GM12878 (cell line): ENCODE measurements around the gene ZMIZ1. TPM values are rescaled to one million over a fixed set of nuclear protein-coding genes. Genes with fewer than 3 reads are reported as not detected.

Experiments used
- ATAC-seq: fragments of 200-7000 bp; cut with Tn5 transposase; 3 replicates; pipeline ENCODE4 v1.9.1; 2020; ENCODE audit warnings: mild to moderate bottlenecking, moderate library complexity
- BruUV-seq: library from RNA; stranded (reverse); fragments of 400-500 nt; replicated peaks from 2 replicates; lab custom pipeline; 2021; lab: Mats Ljungman, UMichigan
- CTCF ChIA-PET: fragments of 300-600 bp; sonication (Branson Sonifier 250); formaldehyde crosslinking; extraction: SDS; loops from one replicate; lab custom pipeline; 2021; ENCODE audit warnings: inconsistent platforms; lab: Yijun Ruan, JAX
- POLR2A ChIA-PET: fragments of 350-600 bp; formaldehyde crosslinking; extraction: SDS; loops from one replicate; lab custom pipeline; 2021; ENCODE audit warnings: inconsistent platforms; lab: Charles Lee
- RAD21 ChIA-PET: fragments of 300-600 bp; sonication (Branson Sonifier 250); formaldehyde crosslinking; loops from one replicate; lab custom pipeline; 2023; ENCODE audit warnings: antibody characterized with exemption; ENCODE audit not compliant: unreplicated experiment; lab: Charles Lee
- SMC1A ChIA-PET: fragments of 300-600 bp; sonication (Branson Sonifier 250); formaldehyde crosslinking; loops from one replicate; lab custom pipeline; 2023; ENCODE audit not compliant: unreplicated experiment, uncharacterized antibody; lab: Charles Lee
- DNase-seq: peaks from one replicate; pipeline ENCODE4 v3.0.0-alpha.2; 2011; ENCODE audit warnings: low read depth, low spot score
- FAIRE-seq: peaks from 3 replicates; lab custom pipeline; 2011; peaks lifted over from hg19 to GRCh38; lab: Jason Lieb, UNC
- H2AFZ ChIP-seq: 2 replicates; pipeline ENCODE4 v1.6.0; 2011; ENCODE audit warnings: low read depth, low read length, control low read depth; ENCODE audit not compliant: control insufficient read depth
- H3K27ac ChIP-seq: 2 replicates; pipeline ENCODE4 v1.5.1; 2011; ENCODE audit warnings: control low read depth; ENCODE audit not compliant: control insufficient read depth, insufficient read depth
- H3K27me3 ChIP-seq, 2 experiments: replicated peaks in 1 of 2; 2 replicates each; pipeline versions ENCODE4 v1.6.0 to v1.6.1; 2011; ENCODE audit warnings: low read length in 1 of 2; ENCODE audit not compliant: control insufficient read depth in 2 of 2, insufficient read depth in 2 of 2
- H3K36me3 ChIP-seq, 2 experiments: 2 replicates each; pipeline ENCODE4 v1.5.1; 2011; ENCODE audit warnings: low read length in 1 of 2; ENCODE audit not compliant: control insufficient read depth in 2 of 2, insufficient read depth in 2 of 2
- H3K4me1 ChIP-seq: 2 replicates; pipeline ENCODE4 v1.6.1; 2011; ENCODE audit warnings: mild to moderate bottlenecking, low read length, moderate library complexity, mixed read lengths; ENCODE audit not compliant: control insufficient read depth, insufficient read depth
- H3K4me2 ChIP-seq: 2 replicates; pipeline ENCODE4 v1.6.0; 2011; ENCODE audit warnings: control low read depth; ENCODE audit not compliant: control insufficient read depth, insufficient read depth
- H3K4me3 ChIP-seq: fragments of 200-600 bp; sonication (generic); 2 replicates; pipeline ENCODE4 v1.5.1; 2016
- H3K79me2 ChIP-seq: 2 replicates; pipeline ENCODE4 v1.6.0; 2011; ENCODE audit warnings: low read length; ENCODE audit not compliant: control insufficient read depth, insufficient read depth
- H3K9ac ChIP-seq: 2 replicates; pipeline ENCODE4 v1.8.0; 2011; ENCODE audit warnings: low read length, control low read depth, mixed read lengths; ENCODE audit not compliant: control insufficient read depth, insufficient read depth
- H3K9me3 ChIP-seq: replicated peaks from 3 replicates; pipeline ENCODE4 v1.5.1; 2011; ENCODE audit warnings: mild to moderate bottlenecking, low read length; ENCODE audit not compliant: control insufficient read depth, insufficient read depth
- H4K20me1 ChIP-seq: 2 replicates; pipeline ENCODE4 v1.6.0; 2011; ENCODE audit not compliant: control insufficient read depth, insufficient read depth
- BMI1 ChIP-seq: fragments of 450-650 bp; IDR thresholded peaks from 2 replicates; pipeline ENCODE4 v1.6.1; 2016; ENCODE audit warnings: mild to moderate bottlenecking, moderate library complexity, borderline replicate concordance
- DPF2 ChIP-seq: fragments of 450-650 bp; IDR thresholded peaks from 2 replicates; pipeline ENCODE4 v1.6.1; 2017; ENCODE audit warnings: mild to moderate bottlenecking
- EED ChIP-seq: sonication (generic); IDR thresholded peaks from 2 replicates; pipeline ENCODE4 v1.6.1; 2016; ENCODE audit warnings: antibody characterized with exemption, low read depth
- FOXM1 ChIP-seq: IDR thresholded peaks from 2 replicates; pipeline ENCODE4 v1.6.1; 2012; ENCODE audit warnings: low read depth, mild to moderate bottlenecking, inconsistent platforms, low read length, moderate library complexity
- HCFC1 ChIP-seq: fragments of 150-350 bp; IDR thresholded peaks from 2 replicates; pipeline ENCODE4 v1.6.1; 2014; ENCODE audit warnings: low read length
- JUND ChIP-seq: IDR thresholded peaks from 2 replicates; pipeline ENCODE4 v1.6.1; 2012; ENCODE audit warnings: low read depth, mild to moderate bottlenecking, low read length, improper control_type of control experiment, moderate library complexity
- NFIC ChIP-seq: IDR thresholded peaks from 2 replicates; pipeline ENCODE4 v1.6.1; 2012; ENCODE audit warnings: low read depth, mild to moderate bottlenecking, inconsistent platforms, low read length, moderate library complexity
- WGBS: methylation state at CpG from one replicate; pipeline ENCODE4 v1.1.6; 2016; ENCODE audit warnings: low lambda C conversion rate; ENCODE audit not compliant: insufficient replicate concordance, insufficient coverage; ENCODE audit errors: missing lambda C conversion rate; 5-methylcytosine and 5-hydroxymethylcytosine counted together
- in situ Hi-C: fragments of 300-500 bp; cut with MboI; formaldehyde crosslinking; loops from 9 replicates; pipeline ENCODE4 v1.14.3; 2018; ENCODE audit warnings: mixed read lengths
- intact Hi-C: fragments of 100-400 bp; cut with micrococcal nuclease; formaldehyde crosslinking; loops from one replicate; pipeline ENCODE4 v1.14.2; 2022; ENCODE audit not compliant: unreplicated experiment
- polyA plus RNA-seq, 11 experiments: library from polyadenylated mRNA; depleted of rRNA in 4 of 11; unstranded in 6 of 11; stranded (reverse) in 5 of 11; fragments of >200 nt; fragmentation: Nextera tagmentation in 4 of 11; fragmentation: Illumina TruSeq in 1 of 11; extraction: Ambion mirVana in 4 of 11; extraction: Trizol in 1 of 11; gene quantifications; 1 replicate in 1 of 11; 2 replicates in 10 of 11; pipeline versions ENCODE4 v1.2.1 to v1.2.3, GENCODE V29; 2011 to 2016; ENCODE audit warnings: inconsistent platforms in 2 of 11, missing spikeins in 2 of 11, low read depth in 1 of 11
- total RNA-seq, 4 experiments: library from RNA; depleted of rRNA in 3 of 4; stranded (reverse); fragments of >200 nt in 3 of 4; fragmentation: Illumina TruSeq in 1 of 4; extraction: Trizol in 1 of 4; gene quantifications; 2 replicates each; pipeline versions ENCODE4 v1.2.1 to v1.2.3, GENCODE V29; 2013 to 2021
- TF ChIP-seq, protein P1 (sequence below): IDR thresholded peaks from 2 replicates; pipeline ENCODE4 v1.6.1; 2011; ENCODE audit warnings: borderline replicate concordance, low read depth, mild to moderate bottlenecking, moderate library complexity, mixed read lengths, low read length; ENCODE audit not compliant: insufficient read depth; ENCODE audit errors: extremely low read length

ZMIZ1 gene
- total and polyA plus RNA-seq, 10 of the 15 experiments (the other 5 are each of a cell fraction or from before 2014, with no cell fraction given) = 3.1 to 82.3 (median 14.9) TPM

DNA sequence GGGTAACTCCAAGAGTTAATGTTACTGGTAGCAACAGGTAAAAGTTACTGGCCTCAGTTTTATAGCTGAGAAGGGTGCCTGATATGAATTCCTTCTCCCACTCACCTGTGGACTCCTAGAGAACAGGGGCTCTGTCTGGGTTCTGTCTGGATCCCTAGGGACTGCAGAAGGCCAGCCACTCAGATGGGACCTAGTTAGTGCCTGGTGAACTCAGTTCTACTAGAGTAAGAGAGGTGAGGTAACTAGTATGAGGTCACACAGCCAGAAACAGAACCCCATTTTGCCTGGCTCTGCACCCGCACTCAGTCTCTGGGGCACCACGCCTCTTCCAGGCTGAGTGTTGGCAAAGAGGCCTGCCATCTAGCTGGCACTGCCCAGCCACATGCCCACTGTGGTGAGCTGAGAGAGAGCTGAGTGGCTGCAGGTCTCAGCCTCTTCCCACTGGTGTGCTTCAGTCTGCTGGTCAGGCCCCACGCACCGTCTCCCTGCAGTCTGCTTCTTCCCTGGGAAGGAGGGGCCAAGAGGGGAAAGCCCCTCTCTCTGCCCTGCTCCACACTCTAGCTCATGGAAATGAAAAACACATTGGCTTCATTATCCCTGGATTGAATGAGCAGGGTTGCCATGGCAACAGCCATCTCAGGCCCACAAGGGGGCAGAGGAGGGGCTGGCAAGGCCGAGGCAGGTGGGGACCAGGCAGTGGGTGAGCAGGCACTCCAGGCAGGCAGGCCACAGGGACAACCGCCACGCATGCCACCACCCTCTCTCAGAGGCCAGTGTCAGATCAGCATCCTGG is 110.6 kb downstream of the ZMIZ1 start:
- DNase-seq (no peak), FAIRE-seq (no peak), ATAC-seq (no peak)
- H3K4me2 ChIP-seq = no peak overlapping the region; the same call in 1 of the 2 replicates
- H3K4me1 ChIP-seq = peaks cover 8% of the 10 kb centered on the region
- H2AFZ ChIP-seq = no peak overlapping the region
- H3K36me3 ChIP-seq = no peaks in the 10 kb centered on the region
- BruUV-seq = no TSS peak
- H3K9me3 ChIP-seq = no peaks in the 10 kb centered on the region
- H4K20me1 ChIP-seq = no peaks in the 10 kb centered on the region
- 74% methylated on average over 7 of the region's 7 CpGs for WGBS
- intact Hi-C loops = loop anchor here (5.0 kb wide), 1 partner anchor 112 kb away; the partner anchor contains the start of gene ZMIZ1
- RAD21 ChIA-PET = no interaction called here
- H3K9ac ChIP-seq = no peak overlapping the region
- no peak overlapping the region for H3K27ac ChIP-seq
- in situ Hi-C loops = no loop called here
- SMC1A ChIA-PET = no interaction called here
- H3K27me3 ChIP-seq = no peaks in the 10 kb centered on the region
- CTCF ChIA-PET = interaction anchor here (0.7 kb wide), 1 partner anchor 81 kb away, joined by 3 read pairs; no protein-coding TSS in a partner anchor
- POLR2A ChIA-PET = no interaction called here
- H3K79me2 ChIP-seq = no peaks in the 10 kb centered on the region
- TF ChIP-seq, protein P1, sequence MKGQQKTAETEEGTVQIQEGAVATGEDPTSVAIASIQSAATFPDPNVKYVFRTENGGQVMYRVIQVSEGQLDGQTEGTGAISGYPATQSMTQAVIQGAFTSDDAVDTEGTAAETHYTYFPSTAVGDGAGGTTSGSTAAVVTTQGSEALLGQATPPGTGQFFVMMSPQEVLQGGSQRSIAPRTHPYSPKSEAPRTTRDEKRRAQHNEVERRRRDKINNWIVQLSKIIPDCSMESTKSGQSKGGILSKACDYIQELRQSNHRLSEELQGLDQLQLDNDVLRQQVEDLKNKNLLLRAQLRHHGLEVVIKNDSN = no peak
- peak; percentile 63; the same call in 1 of the 2 replicates for TF ChIP-seq BMI1
- H3K4me3 ChIP-seq = no peak overlapping the region

GRCh38 chr10:79179957-79180309 is 111.2 kb downstream of the ZMIZ1 start:
- ChIA-PET CTCF (interaction anchor here (0.7 kb wide), 1 partner anchor 81 kb away, joined by 3 read pairs; no protein-coding TSS in a partner anchor), POLR2A (no interaction called here), RAD21 (no interaction called here), SMC1A (no interaction called here)
- Histone ChIP-seq H3K4me2 (no peak overlapping the region), H3K9ac (no peak overlapping the region), H2AFZ (no peak overlapping the region), H3K4me1 (peaks cover 8% of the 10 kb centered on the region), H3K79me2 (no peaks in the 10 kb centered on the region), H3K36me3 (no peaks in the 10 kb centered on the region), H4K20me1 (no peaks in the 10 kb centered on the region), H3K27me3 (no peaks in the 10 kb centered on the region), H3K9me3 (no peaks in the 10 kb centered on the region), H3K27ac (no peak overlapping the region), H3K4me3 (no peak overlapping the region)
- no TSS peak for BruUV-seq
- in situ Hi-C loops (no loop called here), intact Hi-C loops (loop anchor here (5.0 kb wide), 1 partner anchor 113 kb away; the partner anchor contains the start of gene ZMIZ1)
- TF ChIP-seq FOXM1 (no peak), DPF2 (no peak), NFIC (no peak), HCFC1 (no peak), JUND (no peak), EED (no peak)
- 33% methylated on average over 7 of the region's 7 CpGs for WGBS
- FAIRE-seq (no peak), DNase-seq (no peak), ATAC-seq (no peak)
